ENCODE results near the gene JMJD8.

Gene JMJD8

GRCh38 chr16:708019-708418, 23.9 kb upstream of the JMJD8 start:
- in situ Hi-C loops (cut with MboI; ENCODE audit: low sequenced_read_pairs, unreplicated experiment): no loop called here
- TF ChIP-seq CTCF (IDR thresholded peaks at IDR 0.05; ENCODE audit: borderline replicate concordance, control extremely low read depth, extremely low read depth, insufficient read depth, missing control alignments): no peak
- DNase-seq (ENCODE audit: low spot score): no peak

- DNase-seq (ENCODE audit: low spot score): no peak
- no peak for TF ChIP-seq CTCF (IDR thresholded peaks at IDR 0.05; ENCODE audit: borderline replicate concordance, control extremely low read depth, extremely low read depth, insufficient read depth, missing control alignments)
- in situ Hi-C loops (cut with MboI; ENCODE audit: low sequenced_read_pairs, unreplicated experiment): no loop called here
Measured at GRCh38 chr16:707062-707538, 23.0 kb upstream of the JMJD8 start.

GRCh38 chr16:706189-707061, 22.3 kb upstream of the JMJD8 start:
- no peak for DNase-seq (ENCODE audit: low spot score)
- no peak for TF ChIP-seq CTCF (IDR thresholded peaks at IDR 0.05; ENCODE audit: borderline replicate concordance, control extremely low read depth, extremely low read depth, insufficient read depth, missing control alignments)
- in situ Hi-C loops (cut with MboI; ENCODE audit: low sequenced_read_pairs, unreplicated experiment): no loop called here

- in situ Hi-C loops (cut with MboI; ENCODE audit: low sequenced_read_pairs, unreplicated experiment): no loop called here
- no peak for DNase-seq (ENCODE audit: low spot score)
- no peak for TF ChIP-seq CTCF (IDR thresholded peaks at IDR 0.05; ENCODE audit: borderline replicate concordance, control extremely low read depth, extremely low read depth, insufficient read depth, missing control alignments)
Measured at GRCh38 chr16:705431-706188, 21.5 kb upstream of the JMJD8 start, which contains the start of gene FBXL16. Gene FBXL16, minus strand, starts transcription at chr16:705801. Its CDS starts 8,396 bp downstream, at chr16:697405.

GRCh38 chr16:704552-705380, 20.6 kb upstream of the JMJD8 start:
- no peak for DNase-seq (ENCODE audit: low spot score)
- in situ Hi-C loops (cut with MboI; ENCODE audit: low sequenced_read_pairs, unreplicated experiment): no loop called here
- no peak for TF ChIP-seq CTCF (IDR thresholded peaks at IDR 0.05; ENCODE audit: borderline replicate concordance, control extremely low read depth, extremely low read depth, insufficient read depth, missing control alignments)

GRCh38 chr16:704047-704446, 19.9 kb upstream of the JMJD8 start:
- DNase-seq (ENCODE audit: low spot score): no peak
- in situ Hi-C loops (cut with MboI; ENCODE audit: low sequenced_read_pairs, unreplicated experiment): no loop called here
- no peak for TF ChIP-seq CTCF (IDR thresholded peaks at IDR 0.05; ENCODE audit: borderline replicate concordance, control extremely low read depth, extremely low read depth, insufficient read depth, missing control alignments)

Measured in GM13976 (cell line).